ENCODE data around the gene PER1. TPM values are rescaled to one million over a fixed set of nuclear protein-coding genes. Genes with fewer than 3 reads are reported as not detected.
A peak's percentile ranks its signal among the peaks of the same experiment; 100 is the strongest.

The PER1 gene
- total and polyA plus RNA-seq, 9 of the 15 experiments (the other 6 are each of a cell fraction or from before 2014, with no cell fraction given), result 0.13 to 26.0 (median 3.4) TPM

DNA sequence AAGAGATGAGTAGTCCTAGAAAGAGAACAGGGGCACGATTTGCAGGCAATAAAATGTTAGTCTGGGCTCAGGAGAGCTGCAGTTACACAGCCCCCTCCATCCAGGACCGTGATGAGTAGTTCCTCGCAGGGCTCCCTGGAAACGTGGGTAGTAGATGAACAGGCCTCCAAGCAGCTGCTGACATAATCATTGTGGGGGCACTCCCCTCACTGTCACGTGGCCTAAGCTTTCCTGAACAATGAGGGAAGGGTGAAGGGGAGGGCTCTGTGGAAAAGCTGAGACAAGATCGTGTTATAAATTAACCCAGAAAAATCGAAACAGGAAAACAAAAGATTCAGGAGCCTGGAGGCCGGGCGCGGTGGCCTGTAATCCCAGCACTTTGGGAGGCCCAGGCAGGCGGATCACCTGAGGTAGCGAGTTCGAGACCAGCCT, 1.3 kb upstream of the PER1 start (continued):
- TF ChIP-seq DDX20 (tag; IDR thresholded peaks at IDR 0.05; ENCODE audit: low read depth), result no peak
- no peak for TF ChIP-seq PCBP2 (IDR thresholded peaks at IDR 0.05; ENCODE audit: low read depth, low read length, poor library complexity, severe bottlenecking)
- TF ChIP-seq CEBPG (CRISPR knock-in tag; IDR thresholded peaks at IDR 0.05), result no peak
- TF ChIP-seq CEBPG (tag; conservative IDR thresholded peaks at IDR 0.05 in 1 of 2, IDR thresholded peaks at IDR 0.05 in 1 of 2), result no peak
- TF ChIP-seq, protein P1, sequence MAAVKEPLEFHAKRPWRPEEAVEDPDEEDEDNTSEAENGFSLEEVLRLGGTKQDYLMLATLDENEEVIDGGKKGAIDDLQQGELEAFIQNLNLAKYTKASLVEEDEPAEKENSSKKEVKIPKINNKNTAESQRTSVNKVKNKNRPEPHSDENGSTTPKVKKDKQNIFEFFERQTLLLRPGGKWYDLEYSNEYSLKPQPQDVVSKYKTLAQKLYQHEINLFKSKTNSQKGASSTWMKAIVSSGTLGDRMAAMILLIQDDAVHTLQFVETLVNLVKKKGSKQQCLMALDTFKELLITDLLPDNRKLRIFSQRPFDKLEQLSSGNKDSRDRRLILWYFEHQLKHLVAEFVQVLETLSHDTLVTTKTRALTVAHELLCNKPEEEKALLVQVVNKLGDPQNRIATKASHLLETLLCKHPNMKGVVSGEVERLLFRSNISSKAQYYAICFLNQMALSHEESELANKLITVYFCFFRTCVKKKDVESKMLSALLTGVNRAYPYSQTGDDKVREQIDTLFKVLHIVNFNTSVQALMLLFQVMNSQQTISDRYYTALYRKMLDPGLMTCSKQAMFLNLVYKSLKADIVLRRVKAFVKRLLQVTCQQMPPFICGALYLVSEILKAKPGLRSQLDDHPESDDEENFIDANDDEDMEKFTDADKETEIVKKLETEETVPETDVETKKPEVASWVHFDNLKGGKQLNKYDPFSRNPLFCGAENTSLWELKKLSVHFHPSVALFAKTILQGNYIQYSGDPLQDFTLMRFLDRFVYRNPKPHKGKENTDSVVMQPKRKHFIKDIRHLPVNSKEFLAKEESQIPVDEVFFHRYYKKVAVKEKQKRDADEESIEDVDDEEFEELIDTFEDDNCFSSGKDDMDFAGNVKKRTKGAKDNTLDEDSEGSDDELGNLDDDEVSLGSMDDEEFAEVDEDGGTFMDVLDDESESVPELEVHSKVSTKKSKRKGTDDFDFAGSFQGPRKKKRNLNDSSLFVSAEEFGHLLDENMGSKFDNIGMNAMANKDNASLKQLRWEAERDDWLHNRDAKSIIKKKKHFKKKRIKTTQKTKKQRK (IDR thresholded peaks at IDR 0.05; ENCODE audit: borderline replicate concordance, low read depth, low read length), result no peak
- TF ChIP-seq RBM22 (IDR thresholded peaks at IDR 0.05; ENCODE audit: low read depth, low read length, poor library complexity, severe bottlenecking), result no peak
- no peak for TF ChIP-seq JUNB (CRISPR knock-in tag; conservative IDR thresholded peaks at IDR 0.05)
- TF ChIP-seq, protein P2, sequence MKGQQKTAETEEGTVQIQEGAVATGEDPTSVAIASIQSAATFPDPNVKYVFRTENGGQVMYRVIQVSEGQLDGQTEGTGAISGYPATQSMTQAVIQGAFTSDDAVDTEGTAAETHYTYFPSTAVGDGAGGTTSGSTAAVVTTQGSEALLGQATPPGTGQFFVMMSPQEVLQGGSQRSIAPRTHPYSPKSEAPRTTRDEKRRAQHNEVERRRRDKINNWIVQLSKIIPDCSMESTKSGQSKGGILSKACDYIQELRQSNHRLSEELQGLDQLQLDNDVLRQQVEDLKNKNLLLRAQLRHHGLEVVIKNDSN (CRISPR knock-in tag; IDR thresholded peaks at IDR 0.05), result peak; percentile 87
- no peak for TF ChIP-seq ZNF174 (CRISPR knock-in tag; IDR thresholded peaks at IDR 0.05)
- TF ChIP-seq, protein P3, sequence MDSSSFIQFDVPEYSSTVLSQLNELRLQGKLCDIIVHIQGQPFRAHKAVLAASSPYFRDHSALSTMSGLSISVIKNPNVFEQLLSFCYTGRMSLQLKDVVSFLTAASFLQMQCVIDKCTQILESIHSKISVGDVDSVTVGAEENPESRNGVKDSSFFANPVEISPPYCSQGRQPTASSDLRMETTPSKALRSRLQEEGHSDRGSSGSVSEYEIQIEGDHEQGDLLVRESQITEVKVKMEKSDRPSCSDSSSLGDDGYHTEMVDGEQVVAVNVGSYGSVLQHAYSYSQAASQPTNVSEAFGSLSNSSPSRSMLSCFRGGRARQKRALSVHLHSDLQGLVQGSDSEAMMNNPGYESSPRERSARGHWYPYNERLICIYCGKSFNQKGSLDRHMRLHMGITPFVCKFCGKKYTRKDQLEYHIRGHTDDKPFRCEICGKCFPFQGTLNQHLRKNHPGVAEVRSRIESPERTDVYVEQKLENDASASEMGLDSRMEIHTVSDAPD (CRISPR knock-in tag; IDR thresholded peaks at IDR 0.05), result no peak
- TF ChIP-seq, protein P4, sequence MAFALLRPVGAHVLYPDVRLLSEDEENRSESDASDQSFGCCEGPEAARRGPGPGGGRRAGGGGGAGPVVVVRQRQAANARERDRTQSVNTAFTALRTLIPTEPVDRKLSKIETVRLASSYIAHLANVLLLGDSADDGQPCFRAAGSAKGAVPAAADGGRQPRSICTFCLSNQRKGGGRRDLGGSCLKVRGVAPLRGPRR (CRISPR knock-in tag; IDR thresholded peaks at IDR 0.05), result no peak
- no peak; the same call in 1 of the 2 replicates for TF ChIP-seq JUN (IDR thresholded peaks at IDR 0.05; ENCODE audit: borderline replicate concordance, low read depth, low read length)
- no peak for TF ChIP-seq JUN (CRISPR knock-in tag; IDR thresholded peaks at IDR 0.05; ENCODE audit: borderline replicate concordance)
- TF ChIP-seq ZNF24 (IDR thresholded peaks at IDR 0.05), result no peak
- no peak for TF ChIP-seq TBP (optimal IDR thresholded peaks at IDR 0.05; ENCODE audit: low read depth, low read length)
- TF ChIP-seq, protein P5, sequence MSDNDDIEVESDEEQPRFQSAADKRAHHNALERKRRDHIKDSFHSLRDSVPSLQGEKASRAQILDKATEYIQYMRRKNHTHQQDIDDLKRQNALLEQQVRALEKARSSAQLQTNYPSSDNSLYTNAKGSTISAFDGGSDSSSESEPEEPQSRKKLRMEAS (CRISPR knock-in tag; IDR thresholded peaks at IDR 0.05), result 0 out of 2 replicates have a peak, but pooled peaks have one; percentile 25
- TF ChIP-seq, protein P6, sequence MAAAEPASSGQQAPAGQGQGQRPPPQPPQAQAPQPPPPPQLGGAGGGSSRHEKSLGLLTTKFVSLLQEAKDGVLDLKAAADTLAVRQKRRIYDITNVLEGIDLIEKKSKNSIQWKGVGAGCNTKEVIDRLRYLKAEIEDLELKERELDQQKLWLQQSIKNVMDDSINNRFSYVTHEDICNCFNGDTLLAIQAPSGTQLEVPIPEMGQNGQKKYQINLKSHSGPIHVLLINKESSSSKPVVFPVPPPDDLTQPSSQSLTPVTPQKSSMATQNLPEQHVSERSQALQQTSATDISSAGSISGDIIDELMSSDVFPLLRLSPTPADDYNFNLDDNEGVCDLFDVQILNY (CRISPR knock-in tag; IDR thresholded peaks at IDR 0.05), result no peak
- TF ChIP-seq NONO (IDR thresholded peaks at IDR 0.05; ENCODE audit: low read depth in 2 of 2, low read length in 1 of 2), result no peak
- TF ChIP-seq, protein P7, sequence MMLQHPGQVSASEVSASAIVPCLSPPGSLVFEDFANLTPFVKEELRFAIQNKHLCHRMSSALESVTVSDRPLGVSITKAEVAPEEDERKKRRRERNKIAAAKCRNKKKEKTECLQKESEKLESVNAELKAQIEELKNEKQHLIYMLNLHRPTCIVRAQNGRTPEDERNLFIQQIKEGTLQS (IDR thresholded peaks at IDR 0.05), result peak; percentile 42; the same call in 1 of the 2 replicates
- TF ChIP-seq, protein P7 (CRISPR knock-in tag; conservative IDR thresholded peaks at IDR 0.05), result no peak

Measured in K562 (cell line).